ENCODE results near the gene POLR1A. TPM values are rescaled to one million over a fixed set of nuclear protein-coding genes. Genes with fewer than 3 reads are reported as not detected.

The POLR1A gene
- total and polyA plus RNA-seq, 2 donors (not counting 1 experiment from before 2014, with no cell fraction given) = 3.4 to 36.8 TPM

GRCh38 chr2:86028766-86029381 is 76.8 kb downstream of the POLR1A start:
- Histone ChIP-seq H3K4me2 (replicated peaks; ENCODE audit: low read depth, low read length, poor library complexity, severe bottlenecking) (no peak overlapping the region), H2AFZ (ENCODE audit: insufficient read depth, low read depth, low read length, poor library complexity, severe bottlenecking) (no peak overlapping the region), H3K4me1 (ENCODE audit: control insufficient read depth in 2 of 2, insufficient read depth in 2 of 2, low read length in 2 of 2) (peaks cover 0 to 3% of the 10 kb centered on the region in 2 donors), H3K9me3 (ENCODE audit: control extremely low read depth in 1 of 3, control insufficient read depth in 2 of 3, insufficient read depth in 1 of 3, low read length in 2 of 3) (no peaks in the 10 kb centered on the region), H3K27me3 (replicated peaks in 1 of 4; ENCODE audit: control extremely low read depth in 1 of 4, control insufficient read depth in 3 of 4, insufficient read depth in 4 of 4, low read length in 3 of 4) (no peaks in the 10 kb centered on the region), H3K27ac (ENCODE audit: low read length in 2 of 2) (no peak overlapping the region), H3K4me3 (ENCODE audit: control extremely low read depth in 1 of 5, extremely low read depth in 1 of 5, insufficient read depth in 1 of 5, low read depth in 2 of 5, low read length in 4 of 5) (no peak overlapping the region), H4K20me1 (ENCODE audit: control insufficient read depth, insufficient read depth, low read length, poor library complexity, severe bottlenecking) (no peaks in the 10 kb centered on the region), H3K36me3 (replicated peaks in 1 of 2; ENCODE audit: control extremely low read depth in 1 of 2, control insufficient read depth in 1 of 2, extremely low read depth in 1 of 2, insufficient read depth in 2 of 2, low read length in 1 of 2) (peaks cover 0 to 77% of the 10 kb centered on the region in 2 experiments), H3K9ac (ENCODE audit: low read length) (no peak overlapping the region), H3K79me2 (ENCODE audit: control insufficient read depth, insufficient read depth, low read length) (peaks cover 17% of the 10 kb centered on the region)
- ATAC-seq (ENCODE audit: low read depth) = no peak
- TF ChIP-seq EZH2 (IDR thresholded peaks at IDR 0.05; ENCODE audit: borderline replicate concordance, insufficient read depth, low read depth, low read length, poor library complexity, severe bottlenecking) (no peak), CTCF (IDR thresholded peaks at IDR 0.05) (no peak)
- no peak overlapping the region for H3K4me3 Mint-ChIP-seq
- intact Hi-C loops (cut with micrococcal nuclease) = no loop called here
- POLR2A ChIA-PET = interaction anchor here (0.5 kb wide), 1 partner anchor 29 kb away, joined by 3 read pairs; no protein-coding TSS in a partner anchor
- no peaks in the 10 kb centered on the region for H3K27me3 Mint-ChIP-seq
- 95% methylated on average over 6 of the region's 13 CpGs for WGBS (ENCODE audit: insufficient coverage)
- no peaks in the 10 kb centered on the region for H3K4me1 Mint-ChIP-seq
- no peak for DNase-seq
- no peaks in the 10 kb centered on the region for H3K9me3 Mint-ChIP-seq (ENCODE audit: insufficient read depth)
- H3K27ac Mint-ChIP-seq = no peak overlapping the region
- CTCF ChIA-PET = no interaction called here
